ENCODE data around the gene MTFR1L.

Gene MTFR1L

GRCh38 chr1:25878690-25879089 is 58.9 kb downstream of the MTFR1L start:
- no peak for DNase-seq (ENCODE audit: low read depth in 2 of 2)

GRCh38 chr1:25879675-25880074 is 59.9 kb downstream of the MTFR1L start:
- DNase-seq (ENCODE audit: low read depth in 2 of 2), result no peak

- DNase-seq (ENCODE audit: low read depth in 2 of 2), result no peak
Observed at GRCh38 chr1:25880518-25880917, 60.8 kb downstream of the MTFR1L start.

GRCh38 chr1:25881266-25881665 is 61.5 kb downstream of the MTFR1L start:
- no peak for DNase-seq (ENCODE audit: low read depth in 2 of 2)
